ENCODE data around the gene APBA2.

GRCh38 chr15:28955160-28955992 lies 69.6 kb downstream of the APBA2 start:
- no peak for TF ChIP-seq POLR2A (IDR thresholded peaks at IDR 0.05)
- TF ChIP-seq, protein P1, sequence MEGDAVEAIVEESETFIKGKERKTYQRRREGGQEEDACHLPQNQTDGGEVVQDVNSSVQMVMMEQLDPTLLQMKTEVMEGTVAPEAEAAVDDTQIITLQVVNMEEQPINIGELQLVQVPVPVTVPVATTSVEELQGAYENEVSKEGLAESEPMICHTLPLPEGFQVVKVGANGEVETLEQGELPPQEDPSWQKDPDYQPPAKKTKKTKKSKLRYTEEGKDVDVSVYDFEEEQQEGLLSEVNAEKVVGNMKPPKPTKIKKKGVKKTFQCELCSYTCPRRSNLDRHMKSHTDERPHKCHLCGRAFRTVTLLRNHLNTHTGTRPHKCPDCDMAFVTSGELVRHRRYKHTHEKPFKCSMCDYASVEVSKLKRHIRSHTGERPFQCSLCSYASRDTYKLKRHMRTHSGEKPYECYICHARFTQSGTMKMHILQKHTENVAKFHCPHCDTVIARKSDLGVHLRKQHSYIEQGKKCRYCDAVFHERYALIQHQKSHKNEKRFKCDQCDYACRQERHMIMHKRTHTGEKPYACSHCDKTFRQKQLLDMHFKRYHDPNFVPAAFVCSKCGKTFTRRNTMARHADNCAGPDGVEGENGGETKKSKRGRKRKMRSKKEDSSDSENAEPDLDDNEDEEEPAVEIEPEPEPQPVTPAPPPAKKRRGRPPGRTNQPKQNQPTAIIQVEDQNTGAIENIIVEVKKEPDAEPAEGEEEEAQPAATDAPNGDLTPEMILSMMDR (IDR thresholded peaks at IDR 0.05), result no peak

Measured in heart left ventricle (tissue), 13 donors.